Natural killer cell (primary cell): ENCODE results near the gene FGF16. TPM values are rescaled to one million over a fixed set of nuclear protein-coding genes. Genes with fewer than 3 reads are reported as not detected.

ENCODE experiments used
- ATAC-seq, 3 donors: fragments of 150-1000 bp in 2 of 3; fragments of 200-7000 bp in 1 of 3; cut with Tn5 transposase; 1 replicate in 1 of 3; 2 replicates in 2 of 3; pipeline ENCODE4 v1.10.0; 2021; ENCODE audit warnings: mild to moderate bottlenecking in 2 of 3, moderate library complexity in 2 of 3
- DNase-seq, 2 donors: peaks; one replicate each; pipeline versions ENCODE4 v3.0.0 to v3.0.0-alpha.2; 2013 to 2021; ENCODE audit warnings: mixed read lengths in 1 of 2
- H3K27ac ChIP-seq: one replicate; pipeline ENCODE4 v1.5.1; 2013; ENCODE audit warnings: mild to moderate bottlenecking, low read length
- H3K27me3 ChIP-seq: one replicate; pipeline ENCODE4 v1.6.1; 2013; ENCODE audit warnings: low read length; ENCODE audit not compliant: control insufficient read depth, insufficient read depth
- H3K36me3 ChIP-seq: one replicate; pipeline ENCODE4 v1.6.1; 2013; ENCODE audit warnings: low read length; ENCODE audit not compliant: control insufficient read depth, insufficient read depth
- H3K4me1 ChIP-seq: one replicate; pipeline ENCODE4 v1.6.1; 2013; ENCODE audit warnings: low read length; ENCODE audit not compliant: control insufficient read depth, insufficient read depth
- H3K4me3 ChIP-seq: one replicate; pipeline ENCODE4 v1.5.1; 2013; ENCODE audit warnings: low read length
- H3K9me3 ChIP-seq: one replicate; pipeline ENCODE4 v1.6.1; 2013; ENCODE audit warnings: low read length; ENCODE audit not compliant: control insufficient read depth, insufficient read depth
- H3K27ac Mint-ChIP-seq, 2 donors: one replicate each; pipeline ENCODE4 v1.8.0; 2022; ENCODE audit warnings: mild to moderate bottlenecking in 2 of 2, mixed read lengths in 2 of 2, moderate library complexity in 1 of 2
- H3K27me3 Mint-ChIP-seq, 2 donors: one replicate each; pipeline ENCODE4 v1.8.0; 2022; ENCODE audit warnings: low read depth in 2 of 2, mixed read lengths in 2 of 2
- H3K36me3 Mint-ChIP-seq: one replicate; pipeline ENCODE4 v1.8.0; 2022; ENCODE audit warnings: mixed read lengths
- H3K4me1 Mint-ChIP-seq, 2 donors: one replicate each; pipeline ENCODE4 v1.8.0; 2022; ENCODE audit warnings: mixed read lengths in 2 of 2
- H3K4me3 Mint-ChIP-seq: one replicate; pipeline ENCODE4 v1.8.0; 2022; ENCODE audit warnings: mild to moderate bottlenecking, moderate library complexity, mixed read lengths
- H3K9me3 Mint-ChIP-seq, 2 donors: one replicate each; pipeline ENCODE4 v1.8.0; 2022; ENCODE audit warnings: mixed read lengths in 2 of 2
- WGBS: methylation state at CpG from one replicate; pipeline ENCODE4 v1.1.7; 2013; ENCODE audit warnings: missing lambda C conversion rate; ENCODE audit not compliant: insufficient coverage; 5-methylcytosine and 5-hydroxymethylcytosine counted together
- intact Hi-C: fragments of 100-400 bp; cut with micrococcal nuclease; formaldehyde crosslinking; loops from one replicate; pipeline ENCODE4 v1.14.2; 2022
- total RNA-seq, 4 donors: library from RNA; stranded (reverse); fragments of 120-200 nt in 1 of 4; gene quantifications; one replicate each; pipeline versions ENCODE4 v1.2.3 to v1.2.4, GENCODE V29; 2013 to 2022
- TF ChIP-seq, protein P1 (sequence below): fragments of 200-600 bp; IDR thresholded peaks from one replicate; pipeline ENCODE4 v1.8.0; 2022; ENCODE audit warnings: antibody characterized with exemption

The FGF16 gene
- total RNA-seq, 3 donors from 2014 or later (not counting 1 experiment from before 2014, with no cell fraction given): not detected

DNA sequence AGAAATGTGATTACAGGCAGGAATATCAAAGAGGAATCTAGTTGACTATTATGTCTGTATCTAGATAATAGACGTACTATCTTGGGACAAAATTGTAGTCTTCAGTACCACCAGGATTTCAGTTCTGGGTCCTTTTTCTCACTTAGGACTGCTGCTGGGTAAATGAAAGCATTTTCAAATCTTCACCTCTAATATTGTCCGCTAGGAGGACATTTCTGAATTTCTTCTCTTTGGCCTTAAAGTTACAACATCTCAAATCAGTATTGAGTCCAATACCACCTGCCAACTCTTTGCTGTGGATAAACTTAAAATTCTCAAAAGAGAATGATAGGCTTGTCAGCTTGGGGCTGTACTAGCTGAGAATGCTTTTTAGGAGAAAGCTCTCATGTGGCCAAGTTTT is 6.0 kb downstream of the FGF16 start:
- ATAC-seq: no peak
- no peak overlapping the region for H3K27ac ChIP-seq
- 100% methylated on average over 1 of the region's 2 CpGs for WGBS
- intact Hi-C loops: no loop called here
- Mint-ChIP-seq H3K27me3 (peaks cover 9 to 24% of the 10 kb centered on the region in 2 donors), H3K36me3 (no peaks in the 10 kb centered on the region), H3K4me3 (no peak overlapping the region), H3K27ac (no peak overlapping the region), H3K4me1 (no peaks in the 10 kb centered on the region), H3K9me3 (no peaks in the 10 kb centered on the region)
- no peak for DNase-seq
- H3K36me3 ChIP-seq: no peaks in the 10 kb centered on the region
- no peaks in the 10 kb centered on the region for H3K9me3 ChIP-seq
- H3K27me3 ChIP-seq: no peaks in the 10 kb centered on the region
- TF ChIP-seq, protein P1, sequence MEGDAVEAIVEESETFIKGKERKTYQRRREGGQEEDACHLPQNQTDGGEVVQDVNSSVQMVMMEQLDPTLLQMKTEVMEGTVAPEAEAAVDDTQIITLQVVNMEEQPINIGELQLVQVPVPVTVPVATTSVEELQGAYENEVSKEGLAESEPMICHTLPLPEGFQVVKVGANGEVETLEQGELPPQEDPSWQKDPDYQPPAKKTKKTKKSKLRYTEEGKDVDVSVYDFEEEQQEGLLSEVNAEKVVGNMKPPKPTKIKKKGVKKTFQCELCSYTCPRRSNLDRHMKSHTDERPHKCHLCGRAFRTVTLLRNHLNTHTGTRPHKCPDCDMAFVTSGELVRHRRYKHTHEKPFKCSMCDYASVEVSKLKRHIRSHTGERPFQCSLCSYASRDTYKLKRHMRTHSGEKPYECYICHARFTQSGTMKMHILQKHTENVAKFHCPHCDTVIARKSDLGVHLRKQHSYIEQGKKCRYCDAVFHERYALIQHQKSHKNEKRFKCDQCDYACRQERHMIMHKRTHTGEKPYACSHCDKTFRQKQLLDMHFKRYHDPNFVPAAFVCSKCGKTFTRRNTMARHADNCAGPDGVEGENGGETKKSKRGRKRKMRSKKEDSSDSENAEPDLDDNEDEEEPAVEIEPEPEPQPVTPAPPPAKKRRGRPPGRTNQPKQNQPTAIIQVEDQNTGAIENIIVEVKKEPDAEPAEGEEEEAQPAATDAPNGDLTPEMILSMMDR: no peak
- no peak overlapping the region for H3K4me3 ChIP-seq
- H3K4me1 ChIP-seq: no peaks in the 10 kb centered on the region

DNA sequence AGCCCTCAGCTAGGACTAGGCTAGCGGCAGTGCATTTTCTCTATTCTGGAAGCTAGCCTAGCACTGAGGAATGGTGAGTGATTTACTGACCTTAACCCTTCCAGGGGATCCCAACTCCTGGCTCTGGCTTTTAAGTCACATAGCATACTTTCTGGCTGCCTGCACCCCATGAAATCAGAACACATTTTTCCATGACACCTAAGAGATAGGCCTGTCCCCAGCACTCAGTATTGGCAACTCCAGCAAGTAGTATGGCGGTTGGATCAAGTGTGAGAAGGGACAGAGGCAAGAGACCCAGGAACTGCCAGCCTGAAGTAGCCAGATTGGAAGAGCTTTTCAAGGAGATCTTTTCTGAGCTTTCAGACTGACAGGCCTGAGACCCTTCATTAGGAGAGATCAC is 8.2 kb downstream of the FGF16 start:
- Mint-ChIP-seq H3K27me3 (peaks cover 2 to 17% of the 10 kb centered on the region in 2 donors), H3K4me3 (no peak overlapping the region), H3K4me1 (no peaks in the 10 kb centered on the region), H3K27ac (no peak overlapping the region), H3K36me3 (no peaks in the 10 kb centered on the region), H3K9me3 (no peaks in the 10 kb centered on the region)
- intact Hi-C loops: no loop called here
- no peaks in the 10 kb centered on the region for H3K36me3 ChIP-seq
- no peaks in the 10 kb centered on the region for H3K9me3 ChIP-seq
- no peak overlapping the region for H3K4me3 ChIP-seq
- H3K4me1 ChIP-seq: no peaks in the 10 kb centered on the region
- no peak overlapping the region for H3K27ac ChIP-seq
- 100% methylated on average over 2 of the region's 2 CpGs for WGBS
- ATAC-seq: no peak
- DNase-seq: no peak
- no peaks in the 10 kb centered on the region for H3K27me3 ChIP-seq
- TF ChIP-seq, protein P1: no peak

DNA sequence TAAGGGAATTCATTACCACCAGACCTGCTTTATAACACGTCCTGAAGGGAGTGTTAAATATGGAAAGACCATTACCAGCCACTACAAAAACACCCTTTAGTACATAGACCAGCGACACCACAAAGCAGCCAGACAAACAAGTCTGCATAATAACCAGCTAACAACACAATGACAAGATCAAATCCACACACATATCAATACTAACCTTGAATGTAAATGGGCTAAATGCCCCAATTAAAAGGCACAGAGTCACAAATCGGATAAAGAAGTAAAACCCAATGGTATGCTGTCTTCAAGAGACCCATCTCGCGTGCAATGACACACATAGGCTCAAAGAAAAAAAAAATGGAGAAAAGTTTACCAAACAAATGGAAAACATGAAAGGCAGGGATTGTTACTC is 36.9 kb downstream of the FGF16 start:
- intact Hi-C loops: no loop called here
- TF ChIP-seq, protein P1: no peak
- ATAC-seq (no peak), DNase-seq (no peak)
- H3K9me3 Mint-ChIP-seq: peaks cover 2 to 4% of the 10 kb centered on the region in 2 donors
- no peak overlapping the region for H3K4me3 ChIP-seq
- H3K9me3 ChIP-seq: no peaks in the 10 kb centered on the region
- no peak overlapping the region for H3K4me3 Mint-ChIP-seq
- H3K4me1 ChIP-seq: no peaks in the 10 kb centered on the region
- no peaks in the 10 kb centered on the region for H3K36me3 ChIP-seq
- H3K27me3 Mint-ChIP-seq: peaks cover 0 to 6% of the 10 kb centered on the region in 2 donors
- no peaks in the 10 kb centered on the region for H3K27me3 ChIP-seq
- 91% methylated on average over 4 of the region's 5 CpGs for WGBS
- no peaks in the 10 kb centered on the region for H3K4me1 Mint-ChIP-seq
- H3K27ac ChIP-seq: no peak overlapping the region
- no peak overlapping the region for H3K27ac Mint-ChIP-seq
- peaks cover 10% of the 10 kb centered on the region for H3K36me3 Mint-ChIP-seq
